Naive thymus-derived CD4-positive, alpha-beta T cell (primary cell): ENCODE results near the gene TAGLN3. TPM values are rescaled to one million over a fixed set of nuclear protein-coding genes. Genes with fewer than 3 reads are reported as not detected.

ENCODE experiments used
- ATAC-seq: fragments of 150-1000 bp; cut with Tn5 transposase; 2 replicates; pipeline ENCODE4 v1.10.0; 2021; ENCODE audit warnings: mild to moderate bottlenecking, moderate library complexity
- CTCF ChIA-PET: fragments of 350-600 bp; sonication (Branson Sonifier 250); formaldehyde crosslinking; loops from one replicate; lab custom pipeline; 2021; ENCODE audit warnings: antibody characterized with exemption; lab: Charles Lee
- POLR2A ChIA-PET: fragments of 350-600 bp; sonication (Branson Sonifier 250); formaldehyde crosslinking; loops from one replicate; lab custom pipeline; 2021; ENCODE audit warnings: antibody characterized with exemption, inconsistent platforms; lab: Charles Lee
- DNase-seq, 9 donors: peaks; one replicate each; pipeline versions ENCODE4 v3.0.0 to v3.0.0-alpha.2; 2020 to 2022; ENCODE audit warnings: mixed read lengths in 1 of 9
- H3K27ac ChIP-seq: one replicate; pipeline ENCODE4 v1.7.0; 2013; ENCODE audit warnings: mild to moderate bottlenecking, low read depth, low read length, moderate library complexity
- H3K27me3 ChIP-seq, 2 donors: one replicate each; pipeline ENCODE4 v1.7.0; 2013; ENCODE audit warnings: low read length in 2 of 2, mild to moderate bottlenecking in 2 of 2, moderate library complexity in 2 of 2; ENCODE audit not compliant: control insufficient read depth in 2 of 2, insufficient read depth in 2 of 2
- H3K36me3 ChIP-seq, 3 experiments: 1 replicate in 2 of 3; 2 replicates in 1 of 3; pipeline ENCODE4 v1.7.0; 2013; ENCODE audit warnings: low read length in 3 of 3, mild to moderate bottlenecking in 3 of 3, moderate library complexity in 1 of 3; ENCODE audit not compliant: insufficient read depth in 3 of 3, control insufficient read depth in 2 of 3
- H3K4me1 ChIP-seq, 2 donors: one replicate each; pipeline ENCODE4 v1.7.0; 2013; ENCODE audit warnings: low read length in 2 of 2, mild to moderate bottlenecking in 2 of 2, moderate library complexity in 1 of 2; ENCODE audit not compliant: control insufficient read depth in 2 of 2, insufficient read depth in 2 of 2
- H3K4me3 ChIP-seq: 2 replicates; pipeline ENCODE4 v1.7.0; 2013; ENCODE audit warnings: mild to moderate bottlenecking, low read length
- H3K9me3 ChIP-seq, 3 experiments: 1 replicate in 2 of 3; 2 replicates in 1 of 3; pipeline ENCODE4 v1.7.0; 2013; ENCODE audit warnings: low read length in 3 of 3; ENCODE audit not compliant: control insufficient read depth in 2 of 3
- H3K27ac Mint-ChIP-seq, 9 donors: one replicate each; pipeline ENCODE4 v1.8.0; 2020 to 2022; ENCODE audit warnings: mixed read lengths in 9 of 9, mild to moderate bottlenecking in 8 of 9, moderate library complexity in 5 of 9, inconsistent platforms in 2 of 9
- H3K27me3 Mint-ChIP-seq, 5 donors: one replicate each; pipeline ENCODE4 v1.8.0; 2021 to 2022; ENCODE audit warnings: mixed read lengths in 5 of 5, mild to moderate bottlenecking in 1 of 5
- H3K36me3 Mint-ChIP-seq, 5 donors: one replicate each; pipeline ENCODE4 v1.8.0; 2020 to 2022; ENCODE audit warnings: mixed read lengths in 5 of 5, mild to moderate bottlenecking in 3 of 5, inconsistent platforms in 1 of 5
- H3K4me1 Mint-ChIP-seq, 7 donors: one replicate each; pipeline ENCODE4 v1.8.0; 2020 to 2022; ENCODE audit warnings: mixed read lengths in 7 of 7, mild to moderate bottlenecking in 3 of 7, inconsistent platforms in 1 of 7
- H3K4me3 Mint-ChIP-seq, 10 donors: one replicate each; pipeline ENCODE4 v1.8.0; 2020 to 2022; ENCODE audit warnings: mild to moderate bottlenecking in 10 of 10, mixed read lengths in 10 of 10, moderate library complexity in 6 of 10, inconsistent platforms in 2 of 10
- H3K9me3 Mint-ChIP-seq, 11 donors: one replicate each; pipeline ENCODE4 v1.8.0; 2020 to 2022; ENCODE audit warnings: mixed read lengths in 11 of 11, mild to moderate bottlenecking in 4 of 11, inconsistent platforms in 1 of 11, moderate library complexity in 1 of 11
- intact Hi-C, 2 donors: fragments of 100-400 bp; cut with micrococcal nuclease; formaldehyde crosslinking; loops; one replicate each; pipeline ENCODE4 v1.15.1; 2023
- polyA plus RNA-seq, 2 donors: library from polyadenylated mRNA; unstranded; fragments of 300-500 nt; fragmentation: Illumina TruSeq; gene quantifications; one replicate each; pipeline ENCODE4 v1.2.3, GENCODE V29; 2021
- total RNA-seq, 6 experiments: library from RNA in 5 of 6; stranded (reverse) in 5 of 6; gene quantifications; 1 replicate in 5 of 6; 2 replicates in 1 of 6; pipeline ENCODE4 v1.2.3 and lab custom pipeline; 2021 to 2026

TAGLN3 gene
- total and polyA plus RNA-seq, 7 experiments from 2014 or later: 0.51 TPM; not detected in 6

DNA sequence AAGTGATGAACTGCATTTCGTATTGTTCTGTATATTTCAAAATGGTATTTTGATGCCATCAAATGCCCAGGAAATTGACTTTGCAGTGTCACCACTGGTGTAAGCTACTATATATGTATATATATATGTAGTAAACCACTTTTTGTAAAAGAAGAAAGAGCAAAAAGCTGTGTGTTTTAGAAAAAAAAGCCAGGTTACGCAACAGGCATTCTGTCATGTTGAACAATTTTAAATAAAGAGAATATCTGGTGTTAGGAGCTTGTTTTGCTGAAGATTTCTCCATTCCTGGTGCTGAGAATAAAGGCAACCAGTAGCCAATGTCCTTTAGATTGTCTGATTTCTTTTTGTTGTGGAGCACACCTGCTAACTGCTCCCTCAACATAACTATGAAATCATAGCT lies 23.6 kb upstream of the TAGLN3 start:
- Histone ChIP-seq H3K27me3 (no peaks in the 10 kb centered on the region), H3K27ac (no peak overlapping the region), H3K4me3 (no peak overlapping the region), H3K9me3 (no peaks in the 10 kb centered on the region), H3K4me1 (peaks cover 3 to 6% of the 10 kb centered on the region in 2 donors), H3K36me3 (peaks cover 0 to 5% (median 0%) of the 10 kb centered on the region in 3 experiments)
- no peak for DNase-seq
- no peak for ATAC-seq
- peaks cover 6 to 19% (median 14%) of the 10 kb centered on the region in 7 donors for H3K4me1 Mint-ChIP-seq
- intact Hi-C loops: loop anchor here (5.0 to 10.0 kb wide), 2 partner anchors 330 to 903 kb away; partner anchors contain the start of gene NECTIN3 (in 1 of the 2)
- peaks cover 0 to 5% (median 0%) of the 10 kb centered on the region in 5 donors for H3K36me3 Mint-ChIP-seq
- H3K27ac Mint-ChIP-seq: no peak overlapping the region
- peaks cover 0 to 27% (median 0%) of the 10 kb centered on the region in 5 donors for H3K27me3 Mint-ChIP-seq
- H3K9me3 Mint-ChIP-seq: peaks cover 0 to 4% (median 0%) of the 10 kb centered on the region in 11 donors
- no peak overlapping the region for H3K4me3 Mint-ChIP-seq
- ChIA-PET CTCF (no interaction called here), POLR2A (no interaction called here)

DNA sequence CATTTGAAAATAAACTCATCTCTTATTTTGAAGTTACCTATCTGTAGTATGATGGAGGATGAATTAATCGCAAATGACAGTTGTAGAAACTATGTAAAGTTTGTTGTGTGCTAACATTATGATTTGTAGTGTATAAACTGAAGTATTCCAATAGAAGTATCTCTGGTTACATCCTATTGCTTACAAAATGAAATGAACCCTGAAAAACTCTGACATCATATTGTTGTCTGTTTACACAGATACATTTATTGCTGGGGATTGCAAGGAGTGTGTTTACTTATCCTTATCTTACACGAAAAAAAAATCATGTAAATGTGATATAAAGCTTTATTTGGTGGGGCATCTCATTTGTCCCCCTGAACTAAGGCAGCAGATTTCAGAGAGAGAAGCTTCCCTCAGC lies 22.5 kb upstream of the TAGLN3 start:
- Histone ChIP-seq H3K9me3 (no peaks in the 10 kb centered on the region), H3K27me3 (no peaks in the 10 kb centered on the region), H3K27ac (no peak overlapping the region), H3K36me3 (peaks cover 0 to 5% (median 0%) of the 10 kb centered on the region in 3 experiments), H3K4me1 (peaks cover 9 to 18% of the 10 kb centered on the region in 2 donors), H3K4me3 (no peak overlapping the region)
- peaks cover 0 to 27% (median 0%) of the 10 kb centered on the region in 5 donors for H3K27me3 Mint-ChIP-seq
- H3K4me1 Mint-ChIP-seq: peaks cover 13 to 30% (median 23%) of the 10 kb centered on the region in 7 donors
- CTCF ChIA-PET: interaction anchor here (1.3 kb wide), 1 partner anchor 12 kb away, joined by 4 read pairs; no protein-coding TSS in a partner anchor
- ATAC-seq (no peak), DNase-seq (no peak)
- POLR2A ChIA-PET: interaction anchor here (0.6 kb wide), 1 partner anchor 518 kb away, joined by 3 read pairs; no protein-coding TSS in a partner anchor
- H3K4me3 Mint-ChIP-seq: no peak overlapping the region
- H3K27ac Mint-ChIP-seq: no peak overlapping the region
- intact Hi-C loops: loop anchor here (5.0 to 10.0 kb wide), 2 partner anchors 329 to 904 kb away; partner anchors contain the start of gene NECTIN3 (in 1 of the 2)
- peaks cover 0 to 4% (median 0%) of the 10 kb centered on the region in 11 donors for H3K9me3 Mint-ChIP-seq
- peaks cover 0 to 5% (median 0%) of the 10 kb centered on the region in 5 donors for H3K36me3 Mint-ChIP-seq

DNA sequence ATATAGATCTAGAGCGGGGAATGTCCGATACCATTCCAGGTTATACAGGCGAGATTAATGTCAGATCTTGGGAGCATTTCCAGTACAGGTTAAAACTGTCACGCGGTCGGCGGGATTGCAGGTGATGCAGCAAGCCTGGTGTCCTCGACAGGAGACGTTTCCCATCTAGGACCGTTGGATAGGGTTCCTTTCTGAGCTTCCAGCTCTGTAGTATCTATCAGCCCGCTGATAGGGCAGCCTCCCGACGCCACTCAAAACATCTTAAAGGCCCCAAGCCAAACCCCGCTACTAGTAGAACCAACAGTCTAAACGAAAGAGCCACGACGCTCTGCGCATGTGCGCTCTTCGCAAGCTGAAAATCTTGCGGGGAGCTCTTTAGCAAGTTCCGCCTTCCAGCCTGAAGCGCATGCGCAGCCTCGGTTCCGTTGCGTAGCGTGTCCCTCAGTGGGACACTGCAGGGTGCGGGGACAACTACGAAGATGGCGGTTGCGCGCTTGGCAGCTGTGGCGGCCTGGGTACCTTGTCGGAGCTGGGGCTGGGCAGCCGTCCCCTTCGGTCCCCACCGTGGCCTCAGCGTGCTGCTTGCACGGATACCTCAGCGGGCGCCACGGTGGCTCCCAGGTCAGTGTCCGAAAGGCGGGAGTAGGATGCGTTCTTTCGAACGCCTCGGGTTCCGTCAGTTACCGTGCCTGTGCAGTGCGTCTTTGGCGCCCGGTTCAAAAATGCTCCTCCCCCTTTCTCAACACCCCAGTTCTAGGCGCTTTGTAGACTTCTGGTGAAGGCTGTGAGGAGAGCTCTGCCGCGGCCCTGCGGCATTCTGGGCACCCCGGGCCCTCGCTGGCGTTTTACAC lies 19.9 kb upstream of the TAGLN3 start, which contains the start of gene ABHD10:
ABHD10 (plus strand) TSS at position 444 of the 851 bp plus-strand sequence; CDS start at position 480, 36 bp downstream.
- POLR2A ChIA-PET: interaction anchor here (0.5 to 2.3 kb wide), 20 partner anchors 8 to 312 kb away, joined by 3 to 13 read pairs (median 4); partner anchors contain the start of gene PHLDB2
- Histone ChIP-seq H3K27me3 (no peaks in the 10 kb centered on the region), H3K4me3 (peak within 1 kb of the TSS; percentile 83), H3K27ac (peak within 1 kb of the TSS; percentile 75), H3K9me3 (no peaks in the 10 kb centered on the region), H3K36me3 (peaks cover 0 to 5% (median 0%) of the 10 kb centered on the region in 3 experiments), H3K4me1 (peaks cover 16 to 24% of the 10 kb centered on the region in 2 donors)
- H3K4me3 Mint-ChIP-seq: peak within 1 kb of the TSS; percentile 82 to 97 (median 92)
- peak within 1 kb of the TSS; percentile 92 to 96 (median 94) for H3K27ac Mint-ChIP-seq
- CTCF ChIA-PET: interaction anchor here (0.8 to 3.3 kb wide), 8 partner anchors 8 to 261 kb away, joined by 3 to 22 read pairs (median 6); no protein-coding TSS in a partner anchor
- peaks cover 0 to 4% (median 0%) of the 10 kb centered on the region in 11 donors for H3K9me3 Mint-ChIP-seq
- peak; percentile 90 to 97 (median 93) for DNase-seq
- H3K4me1 Mint-ChIP-seq: peaks cover 19 to 54% (median 44%) of the 10 kb centered on the region in 7 donors
- intact Hi-C loops: loop anchor here (1.0 to 10.0 kb wide), 14 partner anchors 10 to 908 kb away; partner anchors contain the start of genes CD96 (in 2 of the 2), NECTIN3 (in 2 of the 2), SLC35A5 (in 2 of the 2) and C3orf52 (in 1 of the 2)
- ATAC-seq: peak; percentile 95
- peaks cover 0 to 11% (median 2%) of the 10 kb centered on the region in 5 donors for H3K36me3 Mint-ChIP-seq
- peaks cover 0 to 25% (median 0%) of the 10 kb centered on the region in 5 donors for H3K27me3 Mint-ChIP-seq

DNA sequence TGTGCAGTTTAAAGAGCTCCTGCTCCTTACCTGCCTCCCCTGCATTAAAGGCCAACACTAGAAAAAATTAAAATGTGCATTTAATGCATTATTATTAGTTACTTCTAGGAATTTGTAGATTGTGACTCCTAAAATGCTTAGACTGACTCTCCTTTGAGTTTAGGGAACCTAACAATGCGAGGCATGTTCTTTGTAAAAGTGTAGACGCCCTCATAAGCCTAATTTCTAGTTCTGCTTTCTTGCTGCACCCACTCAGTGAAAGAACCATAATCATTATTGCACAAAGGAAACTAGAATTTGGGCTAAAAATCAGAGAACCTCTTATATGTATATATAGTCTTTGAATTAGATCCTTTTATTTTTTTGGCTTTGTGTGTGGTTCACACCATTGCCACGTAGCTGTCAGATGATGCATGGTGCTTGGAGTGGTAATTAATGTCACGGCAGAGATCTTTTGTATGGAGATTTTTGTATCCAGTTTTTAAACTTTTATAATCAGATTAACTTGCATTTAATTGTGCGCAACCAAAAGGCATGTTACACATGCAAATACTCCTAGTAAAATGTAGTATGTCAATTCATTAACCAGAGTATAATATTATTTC lies 19.2 kb upstream of the TAGLN3 start:
- Mint-ChIP-seq H3K4me1 (peaks cover 22 to 61% (median 52%) of the 10 kb centered on the region in 7 donors), H3K9me3 (peaks cover 0 to 4% (median 0%) of the 10 kb centered on the region in 11 donors), H3K27ac (peak overlapping the region; percentile 92 to 96 (median 94)), H3K27me3 (peaks cover 0 to 21% (median 0%) of the 10 kb centered on the region in 5 donors), H3K36me3 (peaks cover 0 to 16% (median 5%) of the 10 kb centered on the region in 5 donors), H3K4me3 (peak overlapping the region; percentile 82 to 97 (median 92))
- peak overlapping the region; percentile 83 for H3K4me3 ChIP-seq
- DNase-seq: peak in 2 of 9 donors; percentile 12 to 26
- peak; percentile 43 for ATAC-seq
- peak overlapping the region; percentile 75 for H3K27ac ChIP-seq
- ChIA-PET CTCF (interaction anchor here (0.8 to 3.3 kb wide), 7 partner anchors 9 to 262 kb away, joined by 3 to 22 read pairs (median 7); no protein-coding TSS in a partner anchor), POLR2A (interaction anchor here (0.5 to 2.3 kb wide), 18 partner anchors 7 to 312 kb away, joined by 3 to 13 read pairs (median 4); partner anchors contain the start of gene PHLDB2)
- peaks cover 0 to 5% (median 0%) of the 10 kb centered on the region in 3 experiments for H3K36me3 ChIP-seq
- intact Hi-C loops: loop anchor here (1.0 to 10.0 kb wide), 13 partner anchors 10 to 909 kb away; partner anchors contain the start of genes CD96 (in 2 of the 2), NECTIN3 (in 2 of the 2), SLC35A5 (in 2 of the 2) and C3orf52 (in 1 of the 2)
- no peaks in the 10 kb centered on the region for H3K9me3 ChIP-seq
- peaks cover 16 to 24% of the 10 kb centered on the region in 2 donors for H3K4me1 ChIP-seq
- no peaks in the 10 kb centered on the region for H3K27me3 ChIP-seq

DNA sequence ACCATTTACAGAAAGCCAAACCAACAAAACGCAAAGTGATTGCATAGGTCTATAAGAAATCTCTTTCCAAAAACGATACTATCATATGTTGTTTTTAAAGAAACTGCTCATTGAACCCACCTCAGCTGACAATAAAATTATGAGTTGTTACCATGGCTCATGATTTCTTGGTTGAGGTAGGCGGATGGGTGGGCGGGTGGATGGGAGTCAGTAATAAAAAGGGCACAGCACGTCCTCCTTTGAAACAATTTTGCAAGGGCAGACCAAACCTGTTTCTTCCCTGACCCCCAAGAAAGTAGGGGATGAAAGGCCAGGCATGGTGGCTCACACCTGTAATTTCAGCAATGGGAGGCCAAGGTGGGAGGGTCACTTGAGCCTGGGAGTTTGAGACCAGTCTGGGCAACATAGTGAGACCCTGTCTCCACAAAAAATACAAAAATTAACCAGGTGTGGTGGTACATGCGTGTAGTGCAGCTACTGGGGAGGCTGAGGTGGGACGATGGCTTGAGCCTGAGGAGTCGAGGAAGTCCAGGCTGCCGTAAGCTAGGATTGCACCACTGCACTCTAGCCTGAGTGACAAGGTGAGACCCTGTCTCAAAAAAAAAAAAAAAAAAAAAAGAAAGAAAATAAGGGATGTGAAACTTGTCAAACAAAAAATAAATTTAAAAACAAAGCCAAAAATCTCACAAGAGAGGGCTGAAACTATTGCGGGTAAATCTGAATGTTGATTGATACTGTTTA lies 17.8 kb upstream of the TAGLN3 start:
- ATAC-seq (no peak), DNase-seq (no peak)
- ChIA-PET CTCF (interaction anchor here (2.1 to 3.3 kb wide), 2 partner anchors 8 to 11 kb away, joined by 7 to 22 read pairs; no protein-coding TSS in a partner anchor), POLR2A (interaction anchor here (1.0 to 1.6 kb wide), 3 partner anchors 14 to 23 kb away, joined by 3 to 6 read pairs (median 5); no protein-coding TSS in a partner anchor)
- peaks cover 0 to 26% (median 10%) of the 10 kb centered on the region in 5 donors for H3K36me3 Mint-ChIP-seq
- Histone ChIP-seq H3K36me3 (peaks cover 0 to 5% (median 0%) of the 10 kb centered on the region in 3 experiments), H3K9me3 (no peaks in the 10 kb centered on the region), H3K4me1 (peaks cover 16 to 24% of the 10 kb centered on the region in 2 donors), H3K27ac (no peak overlapping the region), H3K4me3 (no peak overlapping the region), H3K27me3 (no peaks in the 10 kb centered on the region)
- H3K9me3 Mint-ChIP-seq: peaks cover 0 to 4% (median 0%) of the 10 kb centered on the region in 11 donors
- peaks cover 32 to 75% (median 65%) of the 10 kb centered on the region in 7 donors for H3K4me1 Mint-ChIP-seq
- peak overlapping the region in 2 of 9 donors; percentile 5 to 95 for H3K27ac Mint-ChIP-seq
- peaks cover 0 to 17% (median 0%) of the 10 kb centered on the region in 5 donors for H3K27me3 Mint-ChIP-seq
- intact Hi-C loops: loop anchor here in 1 of 2 donors (1.0 kb wide), 1 partner anchor 18 kb away; no protein-coding TSS in a partner anchor
- H3K4me3 Mint-ChIP-seq: peak overlapping the region; percentile 53 to 96 (median 91)
